ENCODE results near the gene LIMK2.

DNA sequence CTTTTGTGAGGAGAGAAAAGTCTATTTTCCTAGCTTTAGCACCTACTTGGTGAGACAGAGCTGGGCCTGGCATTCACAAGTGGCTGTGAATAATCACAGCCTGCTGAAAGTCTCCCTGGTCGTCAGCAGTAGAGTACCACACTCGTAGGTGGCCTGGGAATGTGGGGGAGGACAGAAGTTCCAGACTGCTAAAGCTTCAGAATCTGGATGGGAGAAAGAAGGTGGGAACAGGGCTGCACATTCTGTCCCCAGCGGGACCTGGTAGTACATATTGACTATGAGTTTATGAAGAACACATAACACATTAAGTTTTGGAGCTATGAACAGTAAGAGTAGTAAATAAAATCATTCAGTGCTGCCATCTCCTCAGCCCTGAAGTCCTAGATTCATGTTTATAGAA lies 19.0 kb upstream of the LIMK2 start:
- TF ChIP-seq, protein P1, sequence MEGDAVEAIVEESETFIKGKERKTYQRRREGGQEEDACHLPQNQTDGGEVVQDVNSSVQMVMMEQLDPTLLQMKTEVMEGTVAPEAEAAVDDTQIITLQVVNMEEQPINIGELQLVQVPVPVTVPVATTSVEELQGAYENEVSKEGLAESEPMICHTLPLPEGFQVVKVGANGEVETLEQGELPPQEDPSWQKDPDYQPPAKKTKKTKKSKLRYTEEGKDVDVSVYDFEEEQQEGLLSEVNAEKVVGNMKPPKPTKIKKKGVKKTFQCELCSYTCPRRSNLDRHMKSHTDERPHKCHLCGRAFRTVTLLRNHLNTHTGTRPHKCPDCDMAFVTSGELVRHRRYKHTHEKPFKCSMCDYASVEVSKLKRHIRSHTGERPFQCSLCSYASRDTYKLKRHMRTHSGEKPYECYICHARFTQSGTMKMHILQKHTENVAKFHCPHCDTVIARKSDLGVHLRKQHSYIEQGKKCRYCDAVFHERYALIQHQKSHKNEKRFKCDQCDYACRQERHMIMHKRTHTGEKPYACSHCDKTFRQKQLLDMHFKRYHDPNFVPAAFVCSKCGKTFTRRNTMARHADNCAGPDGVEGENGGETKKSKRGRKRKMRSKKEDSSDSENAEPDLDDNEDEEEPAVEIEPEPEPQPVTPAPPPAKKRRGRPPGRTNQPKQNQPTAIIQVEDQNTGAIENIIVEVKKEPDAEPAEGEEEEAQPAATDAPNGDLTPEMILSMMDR (IDR thresholded peaks at IDR 0.05) = no peak
- no peak for TF ChIP-seq POLR2A (IDR thresholded peaks at IDR 0.05)
